Lung (tissue), 12 donors: ENCODE data around the gene MARS1. TPM values are rescaled to one million over a fixed set of nuclear protein-coding genes. Genes with fewer than 3 reads are reported as not detected.

ENCODE experiments used
- ATAC-seq: fragments of 200-7000 bp; cut with Tn5 transposase; one replicate; pipeline ENCODE4 v1.9.1; 2020; ENCODE audit warnings: moderate number of reproducible peaks; ENCODE audit not compliant: insufficient read depth, low FRiP score
- DNase-seq, 3 donors: peaks; one replicate each; pipeline ENCODE4 v3.0.0-alpha.2; 2013 to 2017
- H3K27ac ChIP-seq, 2 donors: one replicate each; pipeline ENCODE4 v1.5.1; 2013; ENCODE audit warnings: mild to moderate bottlenecking in 2 of 2, moderate library complexity in 2 of 2, control low read depth in 1 of 2, inconsistent platforms in 1 of 2, low read depth in 1 of 2, low read length in 1 of 2
- H3K27me3 ChIP-seq, 3 donors: one replicate each; pipeline ENCODE4 v1.5.1; 2013; ENCODE audit warnings: low read length in 2 of 3; ENCODE audit not compliant: control insufficient read depth in 3 of 3, insufficient read depth in 3 of 3
- H3K36me3 ChIP-seq, 4 donors: one replicate each; pipeline ENCODE4 v1.5.1; 2013; ENCODE audit warnings: low read length in 4 of 4, mild to moderate bottlenecking in 1 of 4, moderate library complexity in 1 of 4; ENCODE audit not compliant: control insufficient read depth in 4 of 4, insufficient read depth in 4 of 4
- H3K4me1 ChIP-seq, 5 donors: one replicate each; pipeline ENCODE4 v1.5.1; 2013; ENCODE audit warnings: low read length in 5 of 5, mild to moderate bottlenecking in 2 of 5, moderate library complexity in 1 of 5; ENCODE audit not compliant: control insufficient read depth in 5 of 5, insufficient read depth in 5 of 5
- H3K4me3 ChIP-seq: one replicate; pipeline ENCODE4 v1.5.1; 2013; ENCODE audit warnings: mild to moderate bottlenecking, control low read depth, moderate library complexity
- H3K9ac ChIP-seq, 2 donors: one replicate each; pipeline ENCODE4 v1.5.1; 2013; ENCODE audit warnings: low read length in 2 of 2, control low read depth in 1 of 2; ENCODE audit not compliant: insufficient read depth in 1 of 2
- H3K9me3 ChIP-seq, 4 donors: one replicate each; pipeline ENCODE4 v1.5.1; 2013; ENCODE audit warnings: low read length in 3 of 4, mild to moderate bottlenecking in 1 of 4, moderate library complexity in 1 of 4; ENCODE audit not compliant: control insufficient read depth in 4 of 4, insufficient read depth in 3 of 4
- WGBS, 2 donors: extraction: QIAGEN DNeasy Blood & Tissue Kit; methylation state at CpG; one replicate each; pipeline ENCODE4 v1.1.7; 2013; 5-methylcytosine and 5-hydroxymethylcytosine counted together
- polyA plus RNA-seq, 2 donors: library from polyadenylated mRNA; stranded (reverse); fragments of 200-250 nt; gene quantifications; one replicate each; pipeline ENCODE4 v1.2.1, GENCODE V29; 2013
- total RNA-seq, 2 donors: library from RNA; depleted of rRNA in 1 of 2; stranded (reverse); fragments of >200 nt in 1 of 2; gene quantifications; one replicate each; pipeline ENCODE4 v1.2.1, GENCODE V29; 2014 to 2021
- TF ChIP-seq, protein P1 (sequence below): IDR thresholded peaks from 2 replicates; pipeline ENCODE4 v1.5.1; 2012; ENCODE audit warnings: mild to moderate bottlenecking; ENCODE audit errors: control extremely low read depth, extremely low read depth
- donor health status: control.
- donor health status: control.
- donor health status: Bipolar disorder and iron deficiency.
- donor health status: healthy.
- donor health status: DM: yes; HTN: yes; CAD: no.

Gene MARS1
- total and polyA plus RNA-seq, 4 donors, result 55.9 to 213 (median 125) TPM

DNA sequence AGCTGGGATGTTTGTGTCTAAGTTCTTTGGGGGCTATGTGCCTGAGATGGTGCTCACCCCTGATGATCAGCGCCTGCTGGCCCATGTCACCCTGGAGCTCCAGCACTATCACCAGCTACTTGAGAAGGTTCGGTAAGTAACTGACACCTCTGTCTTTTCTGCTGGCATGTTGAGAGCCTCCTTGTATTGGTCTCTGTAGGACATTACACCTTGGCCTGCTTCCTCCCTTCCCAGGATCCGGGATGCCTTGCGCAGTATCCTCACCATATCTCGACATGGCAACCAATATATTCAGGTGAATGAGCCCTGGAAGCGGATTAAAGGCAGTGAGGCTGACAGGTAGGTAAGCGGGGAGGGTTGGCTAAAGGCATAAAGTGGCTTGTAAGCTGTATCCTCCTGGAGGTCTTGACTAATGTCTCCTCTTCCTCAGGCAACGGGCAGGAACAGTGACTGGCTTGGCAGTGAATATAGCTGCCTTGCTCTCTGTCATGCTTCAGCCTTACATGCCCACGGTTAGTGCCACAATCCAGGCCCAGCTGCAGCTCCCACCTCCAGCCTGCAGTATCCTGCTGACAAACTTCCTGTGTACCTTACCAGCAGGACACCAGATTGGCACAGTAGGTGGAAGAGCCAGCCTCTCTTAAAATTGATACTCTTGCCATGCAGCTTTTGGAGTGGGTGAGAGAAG, 27.0 kb downstream of the MARS1 start:
- WGBS, 2 donors, result 87 to 90% methylated on average over 9 of the region's 9 CpGs
- peaks cover 25 to 51% (median 38%) of the 10 kb centered on the region in 4 donors for H3K36me3 ChIP-seq

GRCh38 chr12:57515408-57515933, 27.6 kb downstream of the MARS1 start:
- no peak for ATAC-seq
- Histone ChIP-seq H3K9ac (no peak overlapping the region), H3K4me1 (peaks cover 4 to 20% (median 12%) of the 10 kb centered on the region in 5 donors), H3K36me3 (peaks cover 25 to 50% (median 35%) of the 10 kb centered on the region in 4 donors), H3K4me3 (no peak overlapping the region), H3K27me3 (no peaks in the 10 kb centered on the region), H3K27ac (no peak overlapping the region), H3K9me3 (no peaks in the 10 kb centered on the region)
- TF ChIP-seq, protein P1, sequence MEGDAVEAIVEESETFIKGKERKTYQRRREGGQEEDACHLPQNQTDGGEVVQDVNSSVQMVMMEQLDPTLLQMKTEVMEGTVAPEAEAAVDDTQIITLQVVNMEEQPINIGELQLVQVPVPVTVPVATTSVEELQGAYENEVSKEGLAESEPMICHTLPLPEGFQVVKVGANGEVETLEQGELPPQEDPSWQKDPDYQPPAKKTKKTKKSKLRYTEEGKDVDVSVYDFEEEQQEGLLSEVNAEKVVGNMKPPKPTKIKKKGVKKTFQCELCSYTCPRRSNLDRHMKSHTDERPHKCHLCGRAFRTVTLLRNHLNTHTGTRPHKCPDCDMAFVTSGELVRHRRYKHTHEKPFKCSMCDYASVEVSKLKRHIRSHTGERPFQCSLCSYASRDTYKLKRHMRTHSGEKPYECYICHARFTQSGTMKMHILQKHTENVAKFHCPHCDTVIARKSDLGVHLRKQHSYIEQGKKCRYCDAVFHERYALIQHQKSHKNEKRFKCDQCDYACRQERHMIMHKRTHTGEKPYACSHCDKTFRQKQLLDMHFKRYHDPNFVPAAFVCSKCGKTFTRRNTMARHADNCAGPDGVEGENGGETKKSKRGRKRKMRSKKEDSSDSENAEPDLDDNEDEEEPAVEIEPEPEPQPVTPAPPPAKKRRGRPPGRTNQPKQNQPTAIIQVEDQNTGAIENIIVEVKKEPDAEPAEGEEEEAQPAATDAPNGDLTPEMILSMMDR, result no peak
- 75 to 88% methylated on average over 3 of the region's 3 CpGs for WGBS, 2 donors
- DNase-seq, result no peak

More for the DNA sequence above, 27.0 kb downstream of the MARS1 start:
- H3K27ac ChIP-seq, result peak overlapping the region in 1 of 2 donors; percentile 17
- H3K27me3 ChIP-seq, result no peaks in the 10 kb centered on the region
- DNase-seq (no peak), ATAC-seq (no peak)
- H3K4me1 ChIP-seq, result peaks cover 4 to 19% (median 12%) of the 10 kb centered on the region in 5 donors
- TF ChIP-seq, protein P1, result no peak
- no peaks in the 10 kb centered on the region for H3K9me3 ChIP-seq
- no peak overlapping the region for H3K9ac ChIP-seq
- no peak overlapping the region for H3K4me3 ChIP-seq

DNA sequence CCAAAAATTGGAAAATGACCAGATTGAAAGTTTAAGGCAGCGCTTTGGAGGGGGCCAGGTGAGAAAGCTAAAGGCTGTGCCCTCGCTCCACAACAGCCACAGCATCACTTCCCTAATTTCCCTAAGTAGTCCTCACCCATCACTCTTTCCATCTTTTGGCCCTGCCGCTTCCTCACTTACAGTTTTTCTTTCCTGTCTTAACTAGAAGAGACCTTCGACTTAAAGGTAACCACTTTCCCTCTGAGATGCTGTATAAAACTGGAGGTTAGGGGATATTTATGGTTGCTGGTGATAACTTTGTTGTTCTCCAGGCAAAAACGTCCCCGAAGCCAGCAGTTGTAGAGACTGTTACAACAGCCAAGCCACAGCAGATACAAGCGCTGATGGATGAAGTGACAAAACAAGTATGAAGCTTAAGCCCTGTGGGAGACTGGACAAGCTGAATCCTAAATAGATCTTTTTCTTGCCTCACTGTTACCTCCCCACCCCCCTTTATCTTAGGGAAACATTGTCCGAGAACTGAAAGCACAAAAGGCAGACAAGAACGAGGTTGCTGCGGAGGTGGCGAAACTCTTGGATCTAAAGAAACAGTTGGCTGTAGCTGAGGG, 28.2 kb downstream of the MARS1 start:
- peak in 1 of 3 donors; percentile 19 for DNase-seq
- ATAC-seq, result no peak
- Histone ChIP-seq H3K9me3 (no peaks in the 10 kb centered on the region), H3K27me3 (no peaks in the 10 kb centered on the region), H3K4me1 (peaks cover 4 to 22% (median 12%) of the 10 kb centered on the region in 5 donors), H3K4me3 (no peak overlapping the region), H3K9ac (no peak overlapping the region), H3K27ac (no peak overlapping the region), H3K36me3 (peaks cover 25 to 49% (median 35%) of the 10 kb centered on the region in 4 donors)
- 81 to 82% methylated on average over 11 of the region's 11 CpGs for WGBS, 2 donors
- TF ChIP-seq, protein P1, result no peak
